22Rv1 (cell line): ENCODE data around the gene MAT2A.

Experiments
- CTCF ChIP-seq: fragments of 450-650 bp; IDR thresholded peaks from 2 replicates; pipeline ENCODE4 v1.5.1; 2017; ENCODE audit warnings: mild to moderate bottlenecking
- ZFX ChIP-seq: fragments of 450-650 bp; IDR thresholded peaks from 2 replicates; pipeline ENCODE4 v1.6.1; 2017; ENCODE audit warnings: antibody characterized with exemption, borderline replicate concordance

- no peak for TF ChIP-seq CTCF
- no peak for TF ChIP-seq ZFX
These were observed 32.2 kb upstream of the MAT2A start for GRCh38 chr2:85506768-85507181.
